ENCODE measurements around the gene INSYN2B.

DNA sequence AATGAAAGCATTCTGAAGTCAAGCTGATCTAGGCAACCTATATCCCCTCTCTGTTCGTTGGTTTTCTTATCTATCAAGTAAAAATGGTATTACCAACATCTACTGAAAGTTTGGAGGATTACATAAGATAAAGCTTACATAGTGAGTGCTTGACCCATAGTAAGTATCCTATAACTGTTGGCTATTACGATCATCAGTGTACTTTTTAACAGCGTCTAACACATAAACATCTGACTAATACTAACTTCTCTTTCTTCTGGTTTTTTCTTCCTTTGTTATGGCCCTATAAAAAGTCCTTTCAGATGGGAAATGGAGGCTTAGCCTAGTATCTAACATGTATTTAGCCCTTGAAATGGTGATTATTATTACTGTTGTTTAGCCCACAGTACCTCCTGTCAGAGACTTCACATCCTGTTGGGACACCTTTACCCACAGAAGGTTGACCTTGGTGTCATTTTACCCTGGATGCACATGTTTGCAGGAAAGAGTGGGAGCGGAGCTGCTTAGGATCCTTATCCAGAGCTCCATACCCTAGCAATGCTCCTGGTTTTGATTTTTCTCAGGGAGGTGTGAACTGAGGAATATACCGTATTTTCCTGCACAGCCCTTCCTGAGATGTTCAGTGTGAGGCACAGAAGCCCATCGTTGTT, 6.0 kb downstream of the INSYN2B start:
- TF ChIP-seq, protein P1, sequence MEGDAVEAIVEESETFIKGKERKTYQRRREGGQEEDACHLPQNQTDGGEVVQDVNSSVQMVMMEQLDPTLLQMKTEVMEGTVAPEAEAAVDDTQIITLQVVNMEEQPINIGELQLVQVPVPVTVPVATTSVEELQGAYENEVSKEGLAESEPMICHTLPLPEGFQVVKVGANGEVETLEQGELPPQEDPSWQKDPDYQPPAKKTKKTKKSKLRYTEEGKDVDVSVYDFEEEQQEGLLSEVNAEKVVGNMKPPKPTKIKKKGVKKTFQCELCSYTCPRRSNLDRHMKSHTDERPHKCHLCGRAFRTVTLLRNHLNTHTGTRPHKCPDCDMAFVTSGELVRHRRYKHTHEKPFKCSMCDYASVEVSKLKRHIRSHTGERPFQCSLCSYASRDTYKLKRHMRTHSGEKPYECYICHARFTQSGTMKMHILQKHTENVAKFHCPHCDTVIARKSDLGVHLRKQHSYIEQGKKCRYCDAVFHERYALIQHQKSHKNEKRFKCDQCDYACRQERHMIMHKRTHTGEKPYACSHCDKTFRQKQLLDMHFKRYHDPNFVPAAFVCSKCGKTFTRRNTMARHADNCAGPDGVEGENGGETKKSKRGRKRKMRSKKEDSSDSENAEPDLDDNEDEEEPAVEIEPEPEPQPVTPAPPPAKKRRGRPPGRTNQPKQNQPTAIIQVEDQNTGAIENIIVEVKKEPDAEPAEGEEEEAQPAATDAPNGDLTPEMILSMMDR (IDR thresholded peaks at IDR 0.05) = no peak
- no peak for TF ChIP-seq POLR2A (IDR thresholded peaks at IDR 0.05)
